ENCODE data around the gene LTBP1.

DNA sequence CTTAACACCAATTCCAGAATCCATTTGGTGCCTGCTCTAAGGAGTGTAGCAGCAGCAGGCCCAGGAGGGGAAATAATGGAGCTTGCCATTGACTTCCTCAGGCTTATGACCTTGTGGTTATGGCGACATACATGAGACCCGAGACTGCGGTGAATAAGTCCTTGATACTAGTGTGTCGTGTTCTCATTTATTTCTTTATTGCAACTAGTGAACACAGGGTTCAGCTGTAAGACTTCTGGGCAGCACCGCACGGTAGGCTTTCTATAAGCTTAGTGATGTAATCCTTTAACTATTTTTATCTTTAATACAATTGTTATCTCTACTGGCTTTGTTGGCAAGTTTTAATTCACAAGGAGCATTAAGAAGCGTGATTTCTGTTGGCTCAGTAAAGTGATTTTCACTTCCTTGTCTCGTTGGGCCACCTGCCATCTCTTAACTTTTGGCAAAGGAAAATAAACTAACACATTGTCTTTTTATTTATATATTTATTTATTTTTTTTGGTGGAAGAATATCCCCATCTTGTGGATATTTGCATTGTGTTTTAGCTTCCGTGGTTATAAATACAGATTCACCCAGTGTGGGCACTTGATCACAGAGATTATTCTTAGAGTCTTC, 139.8 kb downstream of the LTBP1 start:
- TF ChIP-seq EZH2 (IDR thresholded peaks at IDR 0.05; ENCODE audit: insufficient read depth, poor library complexity, severe bottlenecking) (no peak), EZH2phosphoT487 (IDR thresholded peaks at IDR 0.05; ENCODE audit: insufficient read depth, low read depth) (no peak)
